COR-L47 (cell line): Measurements from ENCODE around the gene PDE9A.

Source experiments
- DNase-seq: peaks from one replicate; lab custom pipeline; 2025; lab: John Stamatoyannopoulos, UW

The PDE9A gene

DNA sequence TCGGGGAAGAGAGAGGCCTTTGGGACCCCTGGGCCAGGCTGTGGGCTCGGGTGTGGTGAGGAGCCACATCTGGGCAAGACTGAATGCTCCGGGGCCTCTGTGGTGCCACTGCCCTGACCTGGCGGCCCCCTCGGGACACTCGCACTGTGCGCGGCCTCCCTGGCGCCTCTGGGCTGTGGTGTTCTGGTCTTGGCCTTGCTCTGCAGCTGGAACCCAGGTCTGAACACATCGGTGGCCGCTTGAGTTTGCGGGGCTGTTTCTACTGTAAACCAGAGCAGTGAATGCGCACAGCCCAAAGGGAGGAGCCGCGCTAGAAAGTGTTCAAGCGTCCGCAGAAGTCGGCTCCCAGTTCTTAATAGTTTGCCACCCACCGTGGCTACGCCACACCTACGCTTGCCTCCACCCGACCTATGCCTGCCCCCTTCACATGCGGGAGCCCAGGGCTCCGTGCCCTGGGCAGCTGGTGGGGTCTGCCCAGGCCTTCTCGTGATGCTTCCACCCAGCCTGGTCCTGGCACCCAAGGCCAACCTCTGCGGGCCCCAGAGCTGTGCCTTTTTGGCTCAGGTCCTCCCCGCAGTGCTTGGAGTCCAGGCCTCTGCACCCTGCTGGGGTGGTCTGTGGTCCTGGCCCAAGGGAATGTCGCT lies 4.4 kb downstream of the PDE9A start:
- no peak for DNase-seq

DNA sequence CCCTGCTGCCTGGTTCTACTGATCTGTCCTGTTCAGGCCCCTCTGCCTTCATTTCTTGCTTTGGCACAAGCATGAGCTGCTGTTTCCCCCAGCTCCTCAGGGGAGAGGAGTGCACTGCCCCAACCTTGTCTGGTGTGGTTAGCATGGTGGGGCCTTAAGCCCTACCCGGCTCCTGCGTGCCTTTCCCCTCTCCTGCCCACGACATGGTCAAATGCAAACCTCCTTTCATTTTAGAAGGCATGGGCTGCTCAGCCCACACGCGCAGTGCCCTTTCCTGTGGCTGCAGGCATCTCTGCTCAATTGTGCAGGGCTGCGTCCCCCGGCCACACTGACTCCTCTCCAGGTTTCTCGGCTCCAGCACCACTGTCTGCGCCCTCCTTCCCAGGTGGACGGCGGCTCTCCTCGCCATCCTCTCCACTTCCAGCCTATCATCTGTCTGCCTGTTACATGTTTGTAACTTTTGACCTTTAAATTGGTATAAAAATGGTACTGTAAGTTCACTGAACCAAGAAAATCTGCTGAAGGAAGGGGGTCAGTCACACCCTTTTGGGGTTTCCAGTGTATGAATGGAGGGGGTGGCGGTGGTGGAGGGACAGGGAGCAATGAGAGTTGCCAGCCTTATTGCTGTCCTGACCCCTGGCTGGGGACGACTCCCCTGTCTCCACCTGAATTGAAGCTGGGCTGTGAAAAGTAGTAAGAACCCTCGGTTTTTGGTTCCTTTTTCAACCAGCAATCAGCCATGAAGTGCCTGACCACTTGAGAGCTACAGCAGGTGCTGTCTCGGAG lies 5.1 kb downstream of the PDE9A start:
- DNase-seq = no peak

DNA sequence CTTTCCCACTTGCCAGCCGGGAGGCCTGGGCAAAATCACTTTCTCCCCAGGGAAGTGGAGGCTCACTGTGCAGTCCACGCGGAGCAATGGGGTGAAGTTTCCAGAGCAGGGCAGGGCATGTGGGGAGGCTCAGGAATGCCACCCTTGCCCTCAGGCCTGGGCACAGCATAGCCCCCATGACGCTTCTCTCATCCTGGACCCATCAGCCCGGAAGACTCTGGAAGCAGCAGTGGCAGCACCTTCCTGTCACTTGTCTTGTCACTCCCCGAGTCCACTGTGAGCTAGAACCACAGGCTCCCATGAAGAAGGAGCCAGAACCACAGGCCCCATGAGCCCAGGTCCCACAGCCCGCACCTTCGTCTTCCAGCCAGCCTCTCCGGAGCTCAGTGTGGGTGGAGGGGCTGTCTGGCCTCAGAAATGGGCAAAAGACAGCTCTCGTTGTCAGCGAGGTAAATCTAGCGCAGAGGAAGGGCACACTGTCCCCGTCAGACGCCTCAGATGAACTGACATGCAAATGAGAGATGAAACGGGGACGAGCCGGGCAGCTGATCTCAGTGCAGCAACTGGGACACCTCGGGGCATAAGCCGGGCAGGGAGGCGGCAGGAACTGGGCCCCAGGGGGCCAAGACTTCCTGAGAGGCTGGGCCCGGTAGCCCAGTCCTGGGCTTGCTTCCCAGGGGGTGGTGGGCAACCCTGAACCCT lies 6.1 kb downstream of the PDE9A start:
- DNase-seq = no peak

- no peak for DNase-seq
These were observed 6.7 kb downstream of the PDE9A start for GRCh38 chr21:42660118-42660470.

DNA sequence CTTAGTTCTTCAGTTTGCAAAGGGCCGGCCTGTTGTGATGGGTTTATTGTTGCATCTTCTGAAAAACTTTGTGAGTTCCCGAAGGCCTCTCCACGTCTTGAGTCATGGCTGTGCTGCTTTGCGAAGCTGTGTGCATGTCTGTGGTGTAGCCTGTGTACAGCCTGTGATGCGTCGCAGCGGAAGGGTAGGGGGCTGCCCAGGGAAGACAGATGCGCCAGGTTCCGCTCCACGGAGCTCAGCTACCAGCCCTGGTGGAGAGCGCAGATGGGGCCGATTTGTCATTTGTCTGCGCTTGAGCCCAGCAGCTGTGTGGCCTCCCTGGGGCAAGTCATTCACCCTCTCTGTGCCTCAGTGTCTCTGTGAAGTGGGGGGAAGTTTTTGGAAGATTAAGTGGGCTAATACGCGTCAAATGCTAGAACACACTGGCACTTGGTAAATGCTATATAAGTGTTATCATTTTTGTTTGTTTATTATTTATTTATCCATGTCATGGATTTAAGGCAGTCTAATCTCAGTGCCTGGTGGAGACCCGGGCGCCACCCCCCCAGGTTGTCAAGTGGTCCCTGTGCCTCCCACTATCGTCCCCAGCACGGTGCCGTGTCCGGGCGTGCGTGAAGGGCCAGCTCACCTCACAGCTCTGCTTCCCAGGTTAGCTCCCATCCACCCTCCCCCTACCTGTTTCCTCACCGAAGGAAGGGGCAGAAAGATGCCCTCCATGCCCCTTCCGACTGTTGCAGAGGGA lies 8.4 kb downstream of the PDE9A start:
- no peak for DNase-seq

DNA sequence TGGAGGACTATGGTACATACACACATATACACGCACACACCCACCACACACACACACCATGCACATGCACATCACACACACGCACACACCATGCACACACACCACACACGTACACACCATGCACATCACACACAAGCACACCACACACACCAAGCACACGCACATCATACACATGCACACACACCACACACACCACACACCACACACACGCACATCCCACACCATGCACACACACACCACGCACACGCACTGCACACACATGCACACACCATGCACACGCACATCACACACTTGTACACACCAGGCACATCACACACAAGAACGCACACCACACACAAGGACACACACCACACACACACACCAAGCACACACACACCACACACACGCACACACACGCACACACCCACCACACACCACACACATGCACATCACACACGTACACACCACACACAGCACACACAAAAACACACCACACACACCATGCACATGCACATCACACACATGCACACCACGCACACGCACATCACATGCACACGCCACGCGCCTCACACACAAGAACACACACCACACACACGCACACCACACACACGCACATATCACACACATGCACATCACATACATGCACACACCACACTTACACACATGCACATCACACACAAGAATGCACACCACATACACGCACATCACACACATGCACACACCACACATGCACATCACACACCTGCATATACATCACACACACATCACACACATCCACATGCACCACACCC lies 9.2 kb downstream of the PDE9A start:
- DNase-seq = no peak

DNA sequence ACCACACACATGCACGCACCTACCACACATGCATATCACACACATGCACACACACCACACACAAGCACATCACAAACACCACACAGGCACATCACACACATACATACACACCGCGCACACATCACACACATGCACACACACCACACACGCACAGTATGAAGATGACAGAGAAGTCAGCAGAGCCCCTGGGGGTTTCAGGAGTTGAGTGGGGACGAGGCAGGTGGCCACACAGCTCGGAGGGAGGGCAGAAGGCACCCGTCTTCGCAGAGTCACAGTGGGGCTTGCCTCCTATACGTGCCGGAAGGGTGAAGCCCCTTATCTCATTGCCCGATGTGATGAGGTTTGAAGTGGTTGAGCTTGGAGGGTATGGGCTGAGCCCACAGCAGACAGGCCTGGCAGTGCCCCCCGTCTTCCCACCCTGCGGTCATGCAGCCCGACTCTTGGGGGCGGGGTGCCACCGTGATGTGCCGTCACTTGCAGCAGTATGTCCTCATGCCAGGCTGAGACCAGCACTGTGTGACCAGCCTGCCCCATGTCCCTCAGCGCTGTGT lies 9.9 kb downstream of the PDE9A start:
- DNase-seq = no peak

GRCh38 chr21:42663860-42664535 lies 10.6 kb downstream of the PDE9A start:
- no peak for DNase-seq

DNA sequence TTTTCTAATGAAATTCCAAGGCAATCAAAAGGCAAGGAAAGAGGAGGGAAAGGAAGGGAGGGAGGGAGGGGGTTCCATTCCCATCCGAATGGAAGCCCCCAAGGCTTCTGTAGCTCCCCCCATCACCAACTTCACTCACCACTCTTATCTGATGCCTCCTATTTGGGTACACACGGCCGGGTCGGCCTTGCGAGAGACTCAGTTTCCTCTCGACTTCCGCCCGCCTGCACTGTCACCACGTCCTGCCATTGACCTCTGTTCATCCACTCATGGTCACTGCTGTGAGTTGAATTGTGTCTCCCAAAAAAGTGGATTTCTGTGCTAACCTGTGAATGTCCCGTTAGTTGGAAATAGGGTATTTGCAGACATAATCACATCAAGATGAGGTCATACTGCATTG lies 11.2 kb downstream of the PDE9A start:
- no peak for DNase-seq

DNA sequence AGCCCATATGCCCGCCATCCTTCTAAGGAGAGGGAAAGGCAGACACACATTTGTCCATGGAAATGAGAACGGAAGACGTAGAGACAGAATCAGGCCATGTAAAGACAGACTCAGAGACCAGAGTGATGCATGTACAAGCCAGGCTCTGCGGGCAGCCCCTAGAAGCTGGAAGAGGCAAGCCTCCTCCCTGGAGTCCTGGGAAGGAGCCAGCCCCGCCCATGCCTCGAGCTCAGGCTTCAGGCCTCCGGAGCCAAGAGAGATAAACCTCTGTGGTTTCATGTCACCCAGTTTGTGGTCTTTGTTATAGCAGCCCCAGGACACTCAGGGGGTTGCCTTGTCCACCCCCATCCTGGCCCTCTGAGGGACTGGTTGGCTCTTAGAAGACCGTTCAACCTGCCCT lies 11.6 kb downstream of the PDE9A start:
- DNase-seq = no peak

DNA sequence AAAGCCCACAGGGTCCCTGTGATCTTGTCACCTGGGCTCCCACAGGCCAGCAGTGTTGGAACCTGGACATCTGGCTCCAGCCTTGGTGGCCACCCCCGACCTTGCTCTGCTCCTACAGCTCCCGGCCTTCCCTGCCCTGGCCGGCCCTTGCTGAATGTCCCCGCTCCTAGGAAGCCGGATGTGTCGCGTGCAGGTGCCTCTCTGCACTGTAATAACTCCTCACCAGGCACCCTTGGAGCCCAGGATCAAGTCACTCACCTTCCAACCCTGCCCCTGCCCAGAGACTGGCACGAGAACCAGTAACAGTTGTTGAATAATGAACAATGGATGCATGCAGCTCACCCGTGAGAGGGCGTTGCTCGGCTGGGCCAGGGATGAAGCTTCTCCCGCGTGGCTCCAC lies 12.1 kb downstream of the PDE9A start:
- no peak for DNase-seq

- DNase-seq = no peak
These were observed 12.8 kb downstream of the PDE9A start for GRCh38 chr21:42666023-42666747.

DNA sequence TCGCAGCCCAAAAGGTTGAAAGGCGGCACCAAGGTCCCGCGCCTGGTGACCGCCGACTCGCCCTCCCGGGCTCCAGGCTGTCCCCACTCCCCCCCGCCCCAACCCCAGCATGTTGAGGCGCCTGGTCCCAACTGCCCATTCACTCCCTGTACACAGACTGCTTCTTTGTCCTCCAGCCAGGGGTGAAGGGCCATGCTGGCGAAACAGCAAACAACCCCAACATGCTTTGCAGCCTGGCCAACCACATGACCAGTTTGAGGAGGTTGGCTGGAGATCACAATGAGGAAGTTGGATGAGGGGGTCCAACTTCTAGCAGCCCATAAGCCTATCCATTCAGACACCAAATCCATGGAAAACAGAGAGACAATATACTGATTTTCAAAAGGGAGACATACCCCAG lies 13.5 kb downstream of the PDE9A start:
- no peak for DNase-seq

- DNase-seq = no peak
These were observed 15.0 kb downstream of the PDE9A start for GRCh38 chr21:42668298-42668992.

DNA sequence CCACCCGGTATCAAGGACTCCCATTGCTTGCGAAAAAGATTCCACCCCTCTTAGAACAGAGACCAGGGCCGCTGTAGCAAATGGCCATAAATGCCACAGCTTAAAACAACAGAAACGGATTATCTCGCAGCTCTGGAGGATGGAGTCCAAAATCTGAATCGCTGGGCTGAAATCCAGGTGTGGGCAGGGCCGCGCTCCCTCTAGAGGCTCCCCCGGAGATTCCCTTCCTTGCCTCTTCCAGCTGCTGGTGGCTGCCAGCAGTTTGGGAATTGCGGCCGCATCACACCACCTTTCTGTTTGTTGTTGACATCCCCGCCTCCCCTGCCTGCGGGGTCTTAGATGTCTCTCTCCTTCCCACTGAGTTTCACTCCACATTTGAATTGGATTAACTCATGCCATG lies 15.6 kb downstream of the PDE9A start:
- no peak for DNase-seq

- no peak for DNase-seq
These were observed 16.8 kb downstream of the PDE9A start for GRCh38 chr21:42670058-42670880.

DNA sequence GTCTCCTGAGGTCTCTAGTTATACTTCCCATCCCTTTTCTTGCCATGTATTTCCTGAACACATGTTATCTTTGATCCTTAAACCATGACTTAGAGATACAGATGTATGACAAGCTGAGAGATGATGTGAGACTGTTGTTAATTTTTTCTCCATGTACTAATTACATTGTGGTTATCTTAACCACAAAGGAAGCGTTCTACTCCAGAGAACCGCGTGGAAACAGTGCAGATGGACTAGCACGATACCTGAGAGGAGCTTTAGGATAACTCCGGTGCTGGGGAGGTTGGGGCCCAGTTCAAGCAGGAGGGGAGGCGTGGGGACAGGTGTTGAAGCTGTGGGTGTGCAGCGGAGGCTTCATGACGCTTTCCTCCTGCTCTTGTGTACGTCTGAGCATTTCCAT lies 17.5 kb downstream of the PDE9A start:
- DNase-seq = no peak

- peak; percentile 83 for DNase-seq
These were observed 18.6 kb downstream of the PDE9A start for GRCh38 chr21:42671778-42672593.
